Endothelial cell of umbilical vein (primary cell): ENCODE data around the gene LAMA4. TPM values are rescaled to one million over a fixed set of nuclear protein-coding genes. Genes with fewer than 3 reads are reported as not detected.

Experiments
- BruUV-seq: library from RNA; stranded (reverse); fragments of 400-500 nt; replicated peaks from 2 replicates; lab custom pipeline; 2021; lab: Mats Ljungman, UMichigan
- CTCF ChIA-PET: fragments of 300-600, 350-600 bp; sonication (Branson Sonifier 250); formaldehyde crosslinking; loops from one replicate; lab custom pipeline; 2021; ENCODE audit warnings: antibody characterized with exemption, inconsistent platforms; lab: Charles Lee
- POLR2A ChIA-PET: fragments of 300-600, 350-600 bp; sonication (Branson Sonifier 250); formaldehyde crosslinking; loops from one replicate; lab custom pipeline; 2021; ENCODE audit warnings: antibody characterized with exemption, inconsistent platforms; lab: Charles Lee
- DNase-seq: peaks from one replicate; pipeline ENCODE4 v3.0.0-alpha.2; 2011; ENCODE audit warnings: low read depth, low spot score
- FAIRE-seq: peaks from 2 replicates; lab custom pipeline; 2011; peaks lifted over from hg19 to GRCh38; lab: Jason Lieb, UNC
- H2AFZ ChIP-seq: 2 replicates; pipeline ENCODE4 v1.6.0; 2012; ENCODE audit warnings: low read depth, low read length, control low read depth, inconsistent platforms
- H3K27ac ChIP-seq: 2 replicates; pipeline ENCODE4 v1.5.1; 2011; ENCODE audit warnings: low read depth, mild to moderate bottlenecking, control low read depth, low read length, moderate library complexity; ENCODE audit not compliant: insufficient read depth
- H3K27me3 ChIP-seq, 2 experiments: 2 replicates each; pipeline versions ENCODE4 v1.6.0 to v1.6.1; 2011; ENCODE audit warnings: low read length in 2 of 2, mixed read lengths in 1 of 2; ENCODE audit not compliant: control insufficient read depth in 2 of 2, insufficient read depth in 2 of 2
- H3K36me3 ChIP-seq, 2 experiments: 2 replicates in 1 of 2; 3 replicates in 1 of 2; pipeline ENCODE4 v1.5.1; 2011; ENCODE audit warnings: low read length in 2 of 2, mild to moderate bottlenecking in 1 of 2, moderate library complexity in 1 of 2; ENCODE audit not compliant: control insufficient read depth in 2 of 2, insufficient read depth in 2 of 2; ENCODE audit errors: extremely low read depth in 1 of 2
- H3K4me1 ChIP-seq: 3 replicates; pipeline ENCODE4 v1.5.1; 2011; ENCODE audit warnings: mild to moderate bottlenecking, low read length; ENCODE audit not compliant: control insufficient read depth, insufficient read depth; ENCODE audit errors: extremely low read depth
- H3K4me2 ChIP-seq: 2 replicates; pipeline ENCODE4 v1.6.1; 2011; ENCODE audit warnings: low read length, control low read depth, mixed read lengths; ENCODE audit not compliant: insufficient read depth
- H3K4me3 ChIP-seq, 3 experiments: fragments of 200-600 bp in 1 of 3; sonication (generic), shearing (Covaris generic) in 1 of 3; replicated peaks in 1 of 3; 2 replicates each; pipeline ENCODE4 v1.5.1; 2011 to 2016; ENCODE audit warnings: control low read depth in 3 of 3, low read length in 3 of 3, mild to moderate bottlenecking in 2 of 3, inconsistent platforms in 1 of 3, low read depth in 1 of 3, moderate library complexity in 1 of 3; ENCODE audit not compliant: insufficient read depth in 1 of 3
- H3K79me2 ChIP-seq: 2 replicates; pipeline ENCODE4 v1.6.0; 2012; ENCODE audit warnings: low read length, inconsistent platforms; ENCODE audit not compliant: control insufficient read depth, insufficient read depth
- H3K9ac ChIP-seq: replicated peaks from 2 replicates; pipeline ENCODE3; 2011; ENCODE audit warnings: low read length, control low read depth; ENCODE audit not compliant: insufficient read depth; ENCODE audit errors: extremely low read depth
- H3K9me1 ChIP-seq: replicated peaks from 3 replicates; pipeline ENCODE4 v1.6.0; 2011; ENCODE audit warnings: mild to moderate bottlenecking, low read length; ENCODE audit not compliant: control insufficient read depth, insufficient read depth; ENCODE audit errors: extremely low read depth
- H3K9me3 ChIP-seq: replicated peaks from 2 replicates; pipeline ENCODE4 v1.5.1; 2012; ENCODE audit warnings: low read length, inconsistent platforms; ENCODE audit not compliant: control insufficient read depth, insufficient read depth
- H4K20me1 ChIP-seq: replicated peaks from 2 replicates; pipeline ENCODE3; 2011; ENCODE audit warnings: mild to moderate bottlenecking, low read length; ENCODE audit not compliant: control insufficient read depth, insufficient read depth; ENCODE audit errors: extremely low read depth
- CTCF ChIP-seq, 2 donors: IDR thresholded peaks; 1 replicate in 1 of 2; 2 replicates in 1 of 2; pipeline ENCODE4 v1.5.1; 2011; ENCODE audit warnings: low read length in 2 of 2, mild to moderate bottlenecking in 2 of 2, moderate library complexity in 2 of 2, control low read depth in 1 of 2, inconsistent platforms in 1 of 2, low read depth in 1 of 2; ENCODE audit not compliant: insufficient read depth in 1 of 2; ENCODE audit errors: extremely low read depth in 1 of 2
- EZH2 ChIP-seq: IDR thresholded peaks from 2 replicates; pipeline ENCODE4 v1.6.1; 2012; ENCODE audit warnings: borderline replicate concordance, low read depth, mild to moderate bottlenecking, moderate library complexity, low read length, inconsistent platforms; ENCODE audit not compliant: severe bottlenecking
- FOS ChIP-seq: IDR thresholded peaks from 2 replicates; pipeline ENCODE4 v1.6.1; 2011; ENCODE audit warnings: mild to moderate bottlenecking, low read length, moderate library complexity, borderline replicate concordance; ENCODE audit not compliant: insufficient read depth
- GATA2 ChIP-seq: IDR thresholded peaks from 2 replicates; pipeline ENCODE4 v1.7.0; 2011; ENCODE audit warnings: low read depth, mild to moderate bottlenecking, moderate library complexity, mixed read lengths, low read length; ENCODE audit not compliant: insufficient read length, insufficient read depth
- JUN ChIP-seq: IDR thresholded peaks from 2 replicates; pipeline ENCODE4 v1.6.1; 2011; ENCODE audit warnings: borderline replicate concordance, low read depth; ENCODE audit not compliant: insufficient read length, insufficient read depth
- MYC ChIP-seq: IDR thresholded peaks from one replicate; pipeline ENCODE4 v1.6.1; 2011; ENCODE audit warnings: mild to moderate bottlenecking, low read depth, low read length
- POLR2A ChIP-seq: IDR thresholded peaks from 2 replicates; pipeline ENCODE4 v1.6.1; 2012; ENCODE audit warnings: low read depth, mild to moderate bottlenecking, control low read depth, low read length
- POLR2AphosphoS5 ChIP-seq: IDR thresholded peaks from 2 replicates; pipeline ENCODE4 v1.6.1; 2012; ENCODE audit warnings: low read depth, mild to moderate bottlenecking, control low read depth, low read length, moderate library complexity; ENCODE audit not compliant: insufficient read depth
- dilution Hi-C: fragments of 300-500 bp; cut with MboI; formaldehyde crosslinking; loops from one replicate; pipeline ENCODE4 v1.15.0; 2019; ENCODE audit warnings: low sequenced_read_pairs; ENCODE audit not compliant: extremely low pct_ligation_motif_present
- intact Hi-C: fragments of 100-400 bp; cut with micrococcal nuclease; formaldehyde crosslinking; loops from one replicate; pipeline ENCODE4 v1.10.0; 2022
- polyA plus RNA-seq, 4 experiments: library from polyadenylated mRNA; depleted of rRNA in 3 of 4; stranded (reverse) in 3 of 4; unstranded in 1 of 4; fragments of >200 nt; gene quantifications; 2 replicates each; pipeline versions ENCODE4 v1.2.1 to v1.2.3, GENCODE V29; 2011 to 2012; ENCODE audit warnings: missing spikeins in 1 of 4
- total RNA-seq: library from RNA; stranded (reverse); gene quantifications from 2 replicates; pipeline ENCODE4 v1.2.3, GENCODE V29; 2021
- TF ChIP-seq, protein P1 (sequence below): IDR thresholded peaks from 2 replicates; pipeline ENCODE4 v1.6.1; 2011; ENCODE audit not compliant: insufficient read depth, insufficient read length

The LAMA4 gene
- total and polyA plus RNA-seq, 2 donors (not counting 3 experiments of a cell fraction or from before 2014, with no cell fraction given): 384 to 629 TPM

DNA sequence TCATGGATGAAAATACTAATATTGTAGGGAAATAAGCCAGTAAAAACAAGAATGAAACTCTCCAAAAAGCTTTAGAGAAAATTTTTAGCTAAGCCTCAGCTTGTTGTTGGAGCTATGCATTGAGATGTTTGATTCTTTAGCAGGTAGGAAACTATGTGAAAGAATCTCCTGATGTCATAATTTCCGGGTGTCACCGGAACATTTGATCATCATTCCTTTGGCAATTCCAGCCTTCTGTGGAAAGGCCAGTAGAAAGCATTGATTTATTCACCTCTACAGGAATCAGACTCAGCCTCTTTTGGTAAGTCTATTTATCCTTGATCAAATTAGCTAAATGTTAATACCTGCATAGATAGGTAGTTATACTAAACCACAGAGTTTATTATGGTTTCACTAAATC is 157.5 kb downstream of the LAMA4 start:
- Histone ChIP-seq H3K36me3 (no peaks in the 10 kb centered on the region), H3K9me3 (no peaks in the 10 kb centered on the region), H3K4me1 (peaks cover 15% of the 10 kb centered on the region), H3K9me1 (no peaks in the 10 kb centered on the region), H3K79me2 (no peaks in the 10 kb centered on the region), H2AFZ (no peak overlapping the region), H3K27me3 (no peaks in the 10 kb centered on the region), H3K4me3 (no peak overlapping the region), H3K9ac (no peak overlapping the region), H4K20me1 (no peaks in the 10 kb centered on the region), H3K27ac (no peak overlapping the region), H3K4me2 (no peak overlapping the region)
- dilution Hi-C loops: no loop called here
- intact Hi-C loops: no loop called here
- no peak for FAIRE-seq
- DNase-seq: no peak
- TF ChIP-seq POLR2AphosphoS5: no peak
- TF ChIP-seq EZH2: no peak
- no peak for TF ChIP-seq JUN
- TF ChIP-seq FOS: no peak
- no peak for TF ChIP-seq MYC
- no peak for TF ChIP-seq POLR2A
- TF ChIP-seq, protein P1, sequence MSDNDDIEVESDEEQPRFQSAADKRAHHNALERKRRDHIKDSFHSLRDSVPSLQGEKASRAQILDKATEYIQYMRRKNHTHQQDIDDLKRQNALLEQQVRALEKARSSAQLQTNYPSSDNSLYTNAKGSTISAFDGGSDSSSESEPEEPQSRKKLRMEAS: no peak
- TF ChIP-seq CTCF (IDR thresholded peaks at IDR 0.05; ENCODE audit: extremely low read depth in 1 of 2, insufficient read depth in 1 of 2, low read depth in 1 of 2, low read length in 2 of 2): no peak
- TF ChIP-seq GATA2: no peak
- no TSS peak for BruUV-seq
- POLR2A ChIA-PET: no interaction called here
- CTCF ChIA-PET: no interaction called here
